Amniotic epithelial cell (primary cell): ENCODE results near the gene NOTCH4.
"Not testable (repeated sequence)": the region's sequence is repeated elsewhere in the genome, so short reads cannot be mapped to it uniquely, and the experiment has no call there.

ENCODE experiments used
- DNase-seq: peaks from one replicate; pipeline ENCODE4 v3.0.0-alpha.2; 2010; ENCODE audit warnings: low read depth

NOTCH4 gene

GRCh38 chr6:32223258-32224235 lies at the start of gene NOTCH4:
Gene NOTCH4 (minus strand): TSS chr6:32224067. CDS start chr6:32223928, 139 bp downstream.
- DNase-seq: no peak

GRCh38 chr6:32271429-32271828 lies 47.6 kb upstream of the NOTCH4 start:
- no peak for DNase-seq

- not testable (repeated sequence) for DNase-seq
Observed at GRCh38 chr6:32268459-32268858, 44.6 kb upstream of the NOTCH4 start.

GRCh38 chr6:32267035-32267434 lies 43.2 kb upstream of the NOTCH4 start:
- DNase-seq: no peak

GRCh38 chr6:32257262-32257661 lies 33.4 kb upstream of the NOTCH4 start:
- DNase-seq: not testable (repeated sequence)

GRCh38 chr6:32255199-32256153 lies 31.6 kb upstream of the NOTCH4 start:
- DNase-seq: peak; percentile 90

- peak; percentile 1 for DNase-seq
Observed at GRCh38 chr6:32254761-32255198, 30.9 kb upstream of the NOTCH4 start.

GRCh38 chr6:32252331-32253009 lies 28.6 kb upstream of the NOTCH4 start:
- DNase-seq: no peak

- no peak for DNase-seq
Observed at GRCh38 chr6:32249262-32249661, 25.4 kb upstream of the NOTCH4 start.

- no peak for DNase-seq
Observed at GRCh38 chr6:32247401-32247800, 23.5 kb upstream of the NOTCH4 start.

- peak; percentile 78 for DNase-seq
Observed at GRCh38 chr6:32244946-32245398, 21.1 kb upstream of the NOTCH4 start.

GRCh38 chr6:32244270-32244669 lies 20.4 kb upstream of the NOTCH4 start:
- peak; percentile 49 for DNase-seq

GRCh38 chr6:32242318-32242813 lies 18.5 kb upstream of the NOTCH4 start:
- not testable (repeated sequence) for DNase-seq

GRCh38 chr6:32240686-32241085 lies 16.8 kb upstream of the NOTCH4 start:
- DNase-seq: no peak

GRCh38 chr6:32239462-32239861 lies 15.6 kb upstream of the NOTCH4 start:
- peak; percentile 5 for DNase-seq

- no peak for DNase-seq
Observed at GRCh38 chr6:32234934-32235333, 11.1 kb upstream of the NOTCH4 start.

GRCh38 chr6:32226434-32226833 lies 2.6 kb upstream of the NOTCH4 start:
- no peak for DNase-seq

- no peak for DNase-seq
Observed at GRCh38 chr6:32224696-32225095, 829 bp upstream of the NOTCH4 start.

GRCh38 chr6:32222333-32223230 lies 1.3 kb downstream of the NOTCH4 start:
- DNase-seq: no peak

GRCh38 chr6:32220021-32220420 lies 3.8 kb downstream of the NOTCH4 start:
- DNase-seq: no peak
